HG02763 (cell line): ENCODE results near the gene GBP1.
"Not testable (repeated sequence)": the region's sequence is repeated elsewhere in the genome, so short reads cannot be mapped to it uniquely, and the experiment has no call there.

Experiments
- ATAC-seq: cut with Tn5 transposase; IDR thresholded peaks from one replicate; pipeline ENCODE4 v1.9.1; 2021; ENCODE audit warnings: mild to moderate bottlenecking, moderate library complexity; ENCODE audit not compliant: unreplicated experiment

GBP1 gene

GRCh38 chr1:89065079-89065868 lies at the start of gene GBP1:
Gene GBP1 (minus strand): TSS chr1:89065208. CDS start chr1:89063234, 1,974 bp downstream.
- peak; percentile 61 for ATAC-seq

- ATAC-seq: no peak
Observed at GRCh38 chr1:89114662-89115061, 49.7 kb upstream of the GBP1 start.

GRCh38 chr1:89112871-89113613 lies 48.0 kb upstream of the GBP1 start:
- ATAC-seq: no peak

GRCh38 chr1:89104687-89105086 lies 39.7 kb upstream of the GBP1 start:
- ATAC-seq: no peak

GRCh38 chr1:89104147-89104546 lies 39.1 kb upstream of the GBP1 start:
- ATAC-seq: no peak

- ATAC-seq: no peak
Observed at GRCh38 chr1:89102021-89102420, 37.0 kb upstream of the GBP1 start.

GRCh38 chr1:89100412-89100811 lies 35.4 kb upstream of the GBP1 start:
- no peak for ATAC-seq

- no peak for ATAC-seq
Observed at GRCh38 chr1:89098857-89099256, 33.8 kb upstream of the GBP1 start.

- no peak for ATAC-seq
Observed at GRCh38 chr1:89095737-89096136, 30.7 kb upstream of the GBP1 start.

- ATAC-seq: no peak
Observed at GRCh38 chr1:89089962-89090361, 25.0 kb upstream of the GBP1 start.

- ATAC-seq: no peak
Observed at GRCh38 chr1:89088572-89088971, 23.6 kb upstream of the GBP1 start.

GRCh38 chr1:89087241-89087640 lies 22.2 kb upstream of the GBP1 start:
- ATAC-seq: no peak

- ATAC-seq: peak; percentile 70
Observed at GRCh38 chr1:89085781-89086180, 20.8 kb upstream of the GBP1 start.

GRCh38 chr1:89081005-89081404 lies 16.0 kb upstream of the GBP1 start:
- ATAC-seq: no peak

GRCh38 chr1:89080068-89080467 lies 15.1 kb upstream of the GBP1 start:
- not testable (repeated sequence) for ATAC-seq

GRCh38 chr1:89072466-89073065 lies 7.6 kb upstream of the GBP1 start:
- not testable (repeated sequence) for ATAC-seq

- ATAC-seq: no peak
Observed at GRCh38 chr1:89070509-89070908, 5.5 kb upstream of the GBP1 start.

GRCh38 chr1:89069951-89070350 lies 4.9 kb upstream of the GBP1 start:
- ATAC-seq: no peak

- no peak for ATAC-seq
Observed at GRCh38 chr1:89068291-89068690, 3.3 kb upstream of the GBP1 start.

- peak; percentile 39 for ATAC-seq
Observed at GRCh38 chr1:89064632-89065031, 376 bp downstream of the GBP1 start.

GRCh38 chr1:89063094-89063493 lies 1.9 kb downstream of the GBP1 start:
- no peak for ATAC-seq

GRCh38 chr1:89060091-89060490 lies 4.9 kb downstream of the GBP1 start:
- no peak for ATAC-seq
